HCT116 (cell line): ENCODE data around the gene UBQLN1. TPM values are rescaled to one million over a fixed set of nuclear protein-coding genes. Genes with fewer than 3 reads are reported as not detected.
A peak's percentile ranks its signal among the peaks of the same experiment; 100 is the strongest.

ENCODE experiments used
- ATAC-seq: fragments of 200-7000 bp; cut with Tn5 transposase; 2 replicates; pipeline ENCODE4 v1.9.1; 2020; ENCODE audit warnings: mild to moderate bottlenecking, moderate library complexity
- BruUV-seq: library from RNA; stranded (reverse); fragments of 400-500 nt; replicated peaks from 2 replicates; lab custom pipeline; 2021; lab: Mats Ljungman, UMichigan
- CTCF ChIA-PET: fragments of 300-600 bp; sonication (Branson Sonifier 250); formaldehyde crosslinking; loops from one replicate; lab custom pipeline; 2021; ENCODE audit warnings: antibody characterized with exemption; lab: Charles Lee
- POLR2A ChIA-PET: fragments of 300-600, 350-600 bp; sonication (Branson Sonifier 250); formaldehyde crosslinking; loops from one replicate; lab custom pipeline; 2021; ENCODE audit warnings: antibody characterized with exemption; lab: Charles Lee
- RAD21 ChIA-PET, 2 experiments: fragments of 300-600 bp; sonication (Branson Sonifier 250); formaldehyde crosslinking; loops; one replicate each; lab custom pipeline; 2023; ENCODE audit warnings: low total read pairs in 2 of 2; ENCODE audit not compliant: uncharacterized antibody in 2 of 2, unreplicated experiment in 2 of 2, low non-redundant PET in 1 of 2; lab: Charles Lee
- DNase-seq: peaks from one replicate; pipeline ENCODE4 v3.0.0-alpha.2; 2010; ENCODE audit warnings: low read depth, low spot score
- H2AFZ ChIP-seq: fragments of 200-600 bp; shearing (Covaris generic), sonication (generic); 2 replicates; pipeline ENCODE4 v1.6.1; 2017; ENCODE audit warnings: low read depth, mixed run types, mixed read lengths, antibody characterized with exemption, low read length; ENCODE audit not compliant: poor library complexity, severe bottlenecking
- H3K27ac ChIP-seq: 2 replicates; pipeline ENCODE4 v1.5.1; 2012; ENCODE audit warnings: low read depth, low read length
- H3K27me3 ChIP-seq: fragments of 200-600 bp; sonication (generic); 2 replicates; pipeline ENCODE4 v1.6.1; 2016; ENCODE audit warnings: mixed run types, low read length, mixed read lengths; ENCODE audit not compliant: insufficient read depth
- H3K36me3 ChIP-seq, 2 experiments: fragments of 200-500 bp in 1 of 2; fragments of 200-600 bp in 1 of 2; sonication (Bioruptor generic) in 1 of 2; sonication (generic) in 1 of 2; 2 replicates each; pipeline versions ENCODE4 v1.5.1 to v1.6.1; 2014 to 2016; ENCODE audit warnings: low read length in 2 of 2, inconsistent platforms in 1 of 2, mixed read lengths in 1 of 2, mixed run types in 1 of 2; ENCODE audit not compliant: insufficient read depth in 2 of 2, control insufficient read depth in 1 of 2
- H3K4me1 ChIP-seq, 2 experiments: fragments of 200-600 bp in 1 of 2; sonication (generic) in 1 of 2; 2 replicates each; pipeline versions ENCODE4 v1.5.1 to v1.6.1; 2012 to 2017; ENCODE audit warnings: low read length in 2 of 2, inconsistent platforms in 1 of 2, mild to moderate bottlenecking in 1 of 2, mixed read lengths in 1 of 2, mixed run types in 1 of 2, moderate library complexity in 1 of 2; ENCODE audit not compliant: insufficient read depth in 2 of 2, control insufficient read depth in 1 of 2
- H3K4me2 ChIP-seq: fragments of 200-600 bp; sonication (generic); 2 replicates; pipeline ENCODE4 v1.6.1; 2017; ENCODE audit warnings: mixed run types, low read length, mixed read lengths
- H3K4me3 ChIP-seq, 2 experiments: fragments of 200-600 bp in 1 of 2; sonication (generic) in 1 of 2; replicated peaks in 1 of 2; 2 replicates each; pipeline ENCODE4 v1.5.1; 2011 to 2016; ENCODE audit warnings: low read length in 2 of 2, control low read depth in 1 of 2, low read depth in 1 of 2, mild to moderate bottlenecking in 1 of 2, mixed read lengths in 1 of 2, mixed run types in 1 of 2
- H3K79me2 ChIP-seq: fragments of 200-600 bp; sonication (generic); 2 replicates; pipeline ENCODE4 v1.6.1; 2017; ENCODE audit warnings: mild to moderate bottlenecking, mixed run types, low read length, moderate library complexity, mixed read lengths; ENCODE audit not compliant: insufficient read depth
- H3K9ac ChIP-seq: fragments of 200-600 bp; sonication (generic); 2 replicates; pipeline ENCODE4 v1.6.1; 2016; ENCODE audit warnings: low read length, mixed read lengths
- H3K9me2 ChIP-seq: fragments of 200-600 bp; sonication (generic), shearing (Covaris generic); 2 replicates; pipeline ENCODE4 v1.6.1; 2017; ENCODE audit warnings: mixed run types, mild to moderate bottlenecking, moderate library complexity; ENCODE audit not compliant: insufficient read depth
- H3K9me3 ChIP-seq, 2 experiments: fragments of 200-500 bp in 1 of 2; fragments of 200-600 bp in 1 of 2; sonication (Bioruptor generic) in 1 of 2; sonication (generic) in 1 of 2; 2 replicates each; pipeline ENCODE4 v1.6.1; 2014 to 2017; ENCODE audit warnings: low read length in 2 of 2, mixed read lengths in 2 of 2, inconsistent platforms in 1 of 2, low read depth in 1 of 2, mild to moderate bottlenecking in 1 of 2, mixed run types in 1 of 2, moderate library complexity in 1 of 2; ENCODE audit not compliant: control insufficient read depth in 1 of 2, insufficient read depth in 1 of 2
- H4K20me1 ChIP-seq: fragments of 200-600 bp; sonication (generic), shearing (Covaris generic); 2 replicates; pipeline ENCODE4 v1.6.1; 2017; ENCODE audit warnings: mixed run types, mild to moderate bottlenecking, moderate library complexity; ENCODE audit not compliant: insufficient read depth
- CTCF ChIP-seq, 3 experiments: fragments of 200-600 bp in 1 of 3; sonication (generic) in 1 of 3; IDR thresholded peaks in 2 of 3; conservative IDR thresholded peaks in 1 of 3; 2 replicates each; pipeline ENCODE4 v1.5.1; 2012 to 2017; ENCODE audit warnings: low read depth in 2 of 3, low read length in 2 of 3, antibody characterized with exemption in 1 of 3, borderline replicate concordance in 1 of 3, control low read depth in 1 of 3, mild to moderate bottlenecking in 1 of 3, mixed read lengths in 1 of 3, mixed run types in 1 of 3, moderate library complexity in 1 of 3; ENCODE audit not compliant: insufficient read depth in 1 of 3
- EZH2phosphoT487 ChIP-seq: fragments of 200-600 bp; IDR thresholded peaks from 2 replicates; pipeline ENCODE4 v1.6.1; 2018; ENCODE audit warnings: antibody characterized with exemption, borderline replicate concordance
- POLR2A ChIP-seq: IDR thresholded peaks from 2 replicates; pipeline ENCODE4 v1.7.0; 2011; ENCODE audit warnings: borderline replicate concordance; ENCODE audit not compliant: insufficient read depth, insufficient read length; ENCODE audit errors: extremely low read depth
- POLR2AphosphoS5 ChIP-seq: IDR thresholded peaks from 2 replicates; pipeline ENCODE4 v1.6.1; 2011; ENCODE audit warnings: mild to moderate bottlenecking, low read depth, low read length, moderate library complexity
- RAD21 ChIP-seq: IDR thresholded peaks from 2 replicates; pipeline ENCODE4 v1.6.1; 2012; ENCODE audit warnings: low read depth, mild to moderate bottlenecking
- TCF7L2 ChIP-seq: IDR thresholded peaks from 2 replicates; pipeline ENCODE4 v1.7.0; 2011; ENCODE audit warnings: borderline replicate concordance, inconsistent platforms; ENCODE audit not compliant: insufficient read depth, insufficient read length; ENCODE audit errors: extremely low read depth
- YY1 ChIP-seq: IDR thresholded peaks from 2 replicates; pipeline ENCODE4 v1.6.1; 2011; ENCODE audit warnings: low read length, low read depth, moderate library complexity, mild to moderate bottlenecking; ENCODE audit not compliant: insufficient replicate concordance; ENCODE audit errors: extremely low read depth
- intact Hi-C: fragments of 100-400 bp; cut with micrococcal nuclease; formaldehyde crosslinking; loops from 2 replicates; pipeline ENCODE4 v1.10.0; 2022
- total RNA-seq: library from RNA; stranded (reverse); gene quantifications from one replicate; pipeline ENCODE4 v1.2.1, GENCODE V29; 2021; ENCODE audit not compliant: unreplicated experiment

Gene UBQLN1
- total RNA-seq, 1 experiment from 2014 or later, result 128 TPM

- no peak overlapping the region for H3K4me3 ChIP-seq
- no peaks in the 10 kb centered on the region for H3K9me3 ChIP-seq
- H4K20me1 ChIP-seq, result no peaks in the 10 kb centered on the region
- H3K4me2 ChIP-seq, result peak overlapping the region; percentile 19; the same call in 1 of the 2 replicates
- no peak for TF ChIP-seq POLR2AphosphoS5
- TF ChIP-seq POLR2A, result no peak
- TF ChIP-seq TCF7L2, result peak; percentile 96
- TF ChIP-seq YY1, result no peak
- TF ChIP-seq CTCF (IDR thresholded peaks at IDR 0.05 in 2 of 3, conservative IDR thresholded peaks at IDR 0.05 in 1 of 3; ENCODE audit: borderline replicate concordance in 1 of 3, insufficient read depth in 1 of 3, low read depth in 2 of 3, low read length in 2 of 3), result peak; percentile 55 to 73 (median 72); a peak in 5 of 6 replicates
- TF ChIP-seq EZH2phosphoT487, result no peak
- peak; percentile 79 for TF ChIP-seq RAD21
- intact Hi-C loops, result loop anchor here (2.0 to 10.0 kb wide), 4 partner anchors 28 to 291 kb away; partner anchors contain the start of gene GKAP1
- BruUV-seq, result no TSS peak
- H2AFZ ChIP-seq, result no peak overlapping the region
- no peak overlapping the region for H3K9ac ChIP-seq
- no peaks in the 10 kb centered on the region for H3K9me2 ChIP-seq
- peaks cover 3 to 24% of the 10 kb centered on the region in 2 experiments; a peak in 3 of 4 replicates for H3K4me1 ChIP-seq
- H3K36me3 ChIP-seq, result no peaks in the 10 kb centered on the region
- no peaks in the 10 kb centered on the region for H3K27me3 ChIP-seq
- CTCF ChIA-PET, result interaction anchor here (0.6 to 1.9 kb wide), 12 partner anchors 8 to 640 kb away, joined by 3 to 16 read pairs (median 4); no protein-coding TSS in a partner anchor
- POLR2A ChIA-PET, result no interaction called here
- H3K27ac ChIP-seq, result no peak overlapping the region
- peak; percentile 18 for ATAC-seq
- RAD21 ChIA-PET, result interaction anchor here in 1 of 2 experiments (0.6 to 1.6 kb wide), 2 partner anchors 28 to 745 kb away, joined by 3 to 4 read pairs; no protein-coding TSS in a partner anchor
- no peaks in the 10 kb centered on the region for H3K79me2 ChIP-seq
- peak; percentile 54 for DNase-seq
These were observed 86.7 kb downstream of the UBQLN1 start for GRCh38 chr9:83620841-83621636.
